Esophagus muscularis mucosa (tissue), 4 donors: ENCODE measurements around the gene SDCBP2. TPM values are rescaled to one million over a fixed set of nuclear protein-coding genes. Genes with fewer than 3 reads are reported as not detected.

Experiments
- DNase-seq: peaks from one replicate; pipeline ENCODE4 v3.0.0-alpha.2; 2017; ENCODE audit errors: extremely low spot score
- H3K27ac ChIP-seq, 4 donors: fragments of 200-600 bp; sonication (generic); replicated peaks in 1 of 4; 1 replicate in 3 of 4; 2 replicates in 1 of 4; pipeline ENCODE4 v1.5.1; 2016 to 2019; ENCODE audit warnings: mild to moderate bottlenecking in 1 of 4
- H3K27me3 ChIP-seq, 4 donors: fragments of 200-600 bp; sonication (generic); one replicate each; pipeline versions ENCODE4 v1.5.1 to v1.6.0; 2016 to 2019
- H3K36me3 ChIP-seq, 4 donors: fragments of 200-600 bp; sonication (generic); one replicate each; pipeline ENCODE4 v1.5.1; 2016 to 2019
- H3K4me1 ChIP-seq, 4 donors: fragments of 200-600 bp; sonication (generic); one replicate each; pipeline ENCODE4 v1.5.1; 2016 to 2019
- H3K4me3 ChIP-seq, 4 donors: fragments of 200-600 bp; sonication (generic); 1 replicate in 2 of 4; 2 replicates in 2 of 4; pipeline ENCODE4 v1.5.1; 2016 to 2019; ENCODE audit warnings: mild to moderate bottlenecking in 4 of 4, moderate library complexity in 1 of 4
- H3K9me3 ChIP-seq, 4 donors: fragments of 200-600 bp; sonication (generic); 1 replicate in 3 of 4; 2 replicates in 1 of 4; pipeline ENCODE4 v1.5.1; 2016 to 2019
- EP300 ChIP-seq: sonication (generic); formaldehyde crosslinking; IDR thresholded peaks from one replicate; pipeline ENCODE4 v1.6.1; 2017; ENCODE audit warnings: antibody characterized with exemption
- POLR2A ChIP-seq: fragments of 450-650 bp; IDR thresholded peaks from one replicate; pipeline ENCODE4 v1.6.1; 2017; ENCODE audit warnings: antibody characterized with exemption, moderate library complexity, mild to moderate bottlenecking, low read depth
- POLR2AphosphoS5 ChIP-seq, 2 donors: sonication (generic); formaldehyde crosslinking; IDR thresholded peaks; one replicate each; pipeline ENCODE4 v1.6.1; 2017; ENCODE audit warnings: antibody characterized with exemption in 2 of 2
- WGBS: methylation state at CpG from one replicate; pipeline ENCODE4 v1.1.5; 2018; 5-methylcytosine and 5-hydroxymethylcytosine counted together
- intact Hi-C: fragments of 100-400 bp; cut with DNase I; formaldehyde crosslinking; loops from one replicate; pipeline ENCODE4 v1.15.1; 2023
- total RNA-seq, 4 donors: library from RNA; depleted of rRNA; stranded (reverse); fragments of >200 nt; gene quantifications; one replicate each; pipeline versions ENCODE4 v1.1.0 to v1.2.1, GENCODE V29; 2016
- TF ChIP-seq, protein P1 (sequence below), 3 experiments: fragments of 200-600 bp in 2 of 3; fragments of 450-650 bp in 1 of 3; sonication (generic) in 2 of 3; IDR thresholded peaks; one replicate each; pipeline ENCODE4 v1.5.1; 2017 to 2019; ENCODE audit warnings: antibody characterized with exemption in 3 of 3, mild to moderate bottlenecking in 2 of 3, moderate library complexity in 1 of 3

The SDCBP2 gene
- total RNA-seq, 4 donors from 2014 or later, result 2.1 to 6.2 (median 4.1) TPM

DNA sequence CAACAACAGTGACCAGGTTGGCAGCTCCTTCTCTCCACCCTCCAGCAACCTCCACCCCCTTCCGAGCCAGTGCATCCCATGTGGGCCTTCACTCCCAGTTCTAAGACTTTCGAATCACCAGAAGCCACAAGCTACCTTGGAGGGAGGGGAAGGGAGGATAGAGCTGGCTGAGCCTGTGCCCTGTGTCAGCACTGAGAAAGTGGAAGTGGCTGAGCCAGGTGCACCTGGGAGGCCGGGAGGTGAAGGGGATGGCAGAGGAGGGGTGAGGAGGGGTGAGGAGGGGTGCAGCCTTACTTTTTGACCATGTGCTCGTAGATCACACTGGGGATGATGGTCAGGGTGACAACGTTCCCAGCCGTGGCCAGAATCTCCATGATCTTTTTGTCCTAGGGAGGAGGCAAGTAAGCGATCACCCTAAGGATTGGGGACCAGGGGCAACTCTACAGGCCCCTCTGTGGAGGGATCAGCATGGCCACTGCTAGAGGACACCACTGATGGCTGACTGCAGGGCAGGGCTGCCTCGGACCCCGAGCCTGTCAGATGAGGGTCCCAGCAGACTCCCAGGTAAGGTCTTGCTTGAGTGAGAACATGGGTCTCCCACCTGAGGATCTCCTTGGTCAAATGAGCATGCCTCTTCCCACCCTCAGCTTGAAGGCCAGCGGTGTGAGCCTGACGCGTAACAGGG is 18.3 kb downstream of the SDCBP2 start:
- peaks cover 11 to 13% (median 12%) of the 10 kb centered on the region in 4 donors for H3K4me1 ChIP-seq
- H3K27me3 ChIP-seq, result no peaks in the 10 kb centered on the region
- H3K27ac ChIP-seq, result no peak overlapping the region
- no peak for DNase-seq
- no peak overlapping the region for H3K4me3 ChIP-seq
- no peaks in the 10 kb centered on the region for H3K9me3 ChIP-seq
- 87% methylated on average over 12 of the region's 12 CpGs for WGBS
- intact Hi-C loops, result no loop called here
- TF ChIP-seq POLR2AphosphoS5 (IDR thresholded peaks at IDR 0.05) (no peak), POLR2A (no peak), EP300 (no peak)
- TF ChIP-seq, protein P1, sequence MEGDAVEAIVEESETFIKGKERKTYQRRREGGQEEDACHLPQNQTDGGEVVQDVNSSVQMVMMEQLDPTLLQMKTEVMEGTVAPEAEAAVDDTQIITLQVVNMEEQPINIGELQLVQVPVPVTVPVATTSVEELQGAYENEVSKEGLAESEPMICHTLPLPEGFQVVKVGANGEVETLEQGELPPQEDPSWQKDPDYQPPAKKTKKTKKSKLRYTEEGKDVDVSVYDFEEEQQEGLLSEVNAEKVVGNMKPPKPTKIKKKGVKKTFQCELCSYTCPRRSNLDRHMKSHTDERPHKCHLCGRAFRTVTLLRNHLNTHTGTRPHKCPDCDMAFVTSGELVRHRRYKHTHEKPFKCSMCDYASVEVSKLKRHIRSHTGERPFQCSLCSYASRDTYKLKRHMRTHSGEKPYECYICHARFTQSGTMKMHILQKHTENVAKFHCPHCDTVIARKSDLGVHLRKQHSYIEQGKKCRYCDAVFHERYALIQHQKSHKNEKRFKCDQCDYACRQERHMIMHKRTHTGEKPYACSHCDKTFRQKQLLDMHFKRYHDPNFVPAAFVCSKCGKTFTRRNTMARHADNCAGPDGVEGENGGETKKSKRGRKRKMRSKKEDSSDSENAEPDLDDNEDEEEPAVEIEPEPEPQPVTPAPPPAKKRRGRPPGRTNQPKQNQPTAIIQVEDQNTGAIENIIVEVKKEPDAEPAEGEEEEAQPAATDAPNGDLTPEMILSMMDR (IDR thresholded peaks at IDR 0.05), result no peak
- peaks cover 0 to 23% (median 14%) of the 10 kb centered on the region in 4 donors for H3K36me3 ChIP-seq

DNA sequence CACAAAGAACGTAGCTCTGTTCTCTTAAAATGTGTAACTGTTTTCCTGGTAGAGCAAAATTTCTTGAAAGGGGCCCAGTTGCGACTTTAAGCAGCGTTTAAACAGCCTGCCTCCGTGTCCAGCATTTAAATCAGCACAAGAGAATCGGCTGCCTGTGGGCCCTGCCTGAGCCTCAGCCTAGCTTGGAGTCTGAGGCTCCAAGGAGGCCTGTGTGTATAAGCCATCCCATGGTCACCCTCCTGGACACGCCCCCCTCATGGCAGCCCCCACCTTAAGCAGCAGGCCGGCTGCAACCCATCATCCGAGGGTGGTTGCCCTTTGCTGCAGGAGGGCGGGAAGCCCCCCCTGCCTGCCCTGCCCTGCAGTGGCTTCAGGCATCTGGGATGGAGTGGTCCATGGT is 18.9 kb downstream of the SDCBP2 start:
- Histone ChIP-seq H3K4me1 (peaks cover 11 to 13% (median 12%) of the 10 kb centered on the region in 4 donors), H3K9me3 (no peaks in the 10 kb centered on the region), H3K36me3 (peaks cover 0 to 29% (median 20%) of the 10 kb centered on the region in 4 donors), H3K27ac (no peak overlapping the region), H3K4me3 (no peak overlapping the region), H3K27me3 (no peaks in the 10 kb centered on the region)
- intact Hi-C loops, result no loop called here
- TF ChIP-seq POLR2AphosphoS5 (IDR thresholded peaks at IDR 0.05) (no peak), EP300 (no peak), POLR2A (no peak)
- TF ChIP-seq, protein P1 (IDR thresholded peaks at IDR 0.05), result no peak
- WGBS, result 70% methylated on average over 8 of the region's 9 CpGs
- DNase-seq, result no peak

DNA sequence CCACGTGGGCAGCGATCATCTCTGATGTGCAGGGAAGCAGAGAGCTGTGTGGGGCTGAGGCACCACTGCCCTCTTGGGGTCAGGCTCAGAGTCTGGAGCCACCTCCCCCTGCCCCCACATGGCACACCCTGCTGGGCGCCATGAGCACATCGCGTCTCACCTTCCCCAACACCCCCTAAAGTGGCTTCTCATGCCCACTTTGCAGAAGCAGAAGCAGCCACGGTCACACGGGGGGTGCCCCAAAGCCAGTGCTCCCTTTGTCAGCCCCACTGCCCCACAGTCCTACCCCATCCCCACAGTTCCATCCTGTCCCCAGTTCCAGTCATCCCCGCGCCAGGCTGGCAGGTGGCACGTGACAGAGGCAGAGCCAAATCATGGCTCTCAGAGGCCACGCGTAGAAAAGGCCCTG is 19.5 kb downstream of the SDCBP2 start:
- H3K4me3 ChIP-seq, result no peak overlapping the region
- intact Hi-C loops, result no loop called here
- no peak for DNase-seq

DNA sequence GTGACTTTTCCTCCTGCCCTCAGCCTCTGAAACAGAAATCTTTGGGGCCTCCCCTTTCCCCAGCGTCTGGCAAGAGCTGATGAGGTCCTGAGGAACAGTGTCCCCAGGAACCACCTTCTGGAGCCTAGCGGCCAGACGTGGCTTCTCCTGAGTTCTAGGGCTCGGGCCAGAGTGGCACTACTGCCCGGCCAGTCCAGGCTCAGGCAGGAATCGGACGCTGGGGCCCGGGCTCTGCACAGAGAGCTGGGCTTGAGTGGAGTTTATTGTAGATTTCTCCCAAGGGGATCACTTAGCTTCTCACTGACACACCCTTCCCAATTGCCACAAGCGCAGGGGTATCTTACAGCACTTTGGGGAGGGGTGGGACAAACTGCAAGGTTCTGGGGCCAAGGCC is 20.2 kb downstream of the SDCBP2 start:
- 87% methylated on average over 4 of the region's 9 CpGs for WGBS

More for the DNA sequence above, 19.5 kb downstream of the SDCBP2 start:
- 73% methylated on average over 12 of the region's 12 CpGs for WGBS
- no peak overlapping the region for H3K27ac ChIP-seq
- TF ChIP-seq EP300 (no peak), POLR2A (no peak), POLR2AphosphoS5 (IDR thresholded peaks at IDR 0.05) (no peak)
- TF ChIP-seq, protein P1 (IDR thresholded peaks at IDR 0.05), result no peak
- no peaks in the 10 kb centered on the region for H3K9me3 ChIP-seq
- no peaks in the 10 kb centered on the region for H3K27me3 ChIP-seq
- H3K36me3 ChIP-seq, result peaks cover 0 to 35% (median 25%) of the 10 kb centered on the region in 4 donors
- peaks cover 11 to 13% (median 12%) of the 10 kb centered on the region in 4 donors for H3K4me1 ChIP-seq

More for the DNA sequence above, 20.2 kb downstream of the SDCBP2 start:
- intact Hi-C loops, result no loop called here
- no peak for DNase-seq
- H3K9me3 ChIP-seq, result no peaks in the 10 kb centered on the region
- H3K4me3 ChIP-seq, result no peak overlapping the region
- H3K4me1 ChIP-seq, result peaks cover 6 to 9% (median 8%) of the 10 kb centered on the region in 4 donors
- no peaks in the 10 kb centered on the region for H3K27me3 ChIP-seq
- no peak overlapping the region for H3K27ac ChIP-seq
- TF ChIP-seq POLR2AphosphoS5 (IDR thresholded peaks at IDR 0.05), result no peak
- no peak for TF ChIP-seq EP300
- TF ChIP-seq POLR2A, result no peak
- TF ChIP-seq, protein P1 (IDR thresholded peaks at IDR 0.05), result no peak
- H3K36me3 ChIP-seq, result peaks cover 0 to 42% (median 25%) of the 10 kb centered on the region in 4 donors
